ENCODE data around the gene WDR33. TPM values are rescaled to one million over a fixed set of nuclear protein-coding genes. Genes with fewer than 3 reads are reported as not detected.

WDR33 gene
- total and polyA plus RNA-seq, 10 of the 15 experiments (the other 5 are each of a cell fraction or from before 2014, with no cell fraction given), result 29.2 to 73.8 (median 45.6) TPM

DNA sequence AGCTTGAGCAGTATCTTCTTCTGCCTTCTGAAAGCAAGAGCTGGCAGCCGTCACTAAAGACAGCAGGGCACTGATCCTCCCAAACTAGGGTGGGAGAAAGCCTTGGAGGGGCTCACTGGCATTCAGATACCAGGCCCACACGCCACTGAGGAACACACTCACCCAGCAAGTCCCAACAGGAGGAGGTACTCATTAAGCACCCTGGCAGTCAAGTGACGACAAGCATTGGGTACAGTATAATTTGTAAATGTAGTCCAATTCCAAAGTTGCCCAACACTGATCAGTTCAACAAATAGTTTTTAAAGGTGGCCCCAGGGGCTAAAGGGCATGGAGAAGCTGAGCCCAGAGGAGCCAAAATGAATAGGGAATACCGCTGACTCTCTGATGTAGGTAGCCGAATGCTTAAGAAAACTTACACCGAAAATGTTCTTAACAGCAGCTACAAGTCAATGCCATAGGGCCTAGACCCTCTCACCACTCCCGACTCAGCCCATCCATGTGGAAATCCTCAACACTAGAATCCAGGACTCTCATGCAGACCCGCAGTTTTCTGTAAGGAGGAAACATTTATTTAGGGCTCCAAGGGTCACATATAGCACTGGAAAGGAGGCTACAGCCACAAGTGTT, 145.6 kb downstream of the WDR33 start:
- CTCF ChIA-PET, result interaction anchor here (1.7 kb wide), 1 partner anchor 13 kb away, joined by 4 read pairs; no protein-coding TSS in a partner anchor
- no peak for DNase-seq (ENCODE audit: low read depth, low spot score)
- in situ Hi-C loops (cut with MboI), result no loop called here

DNA sequence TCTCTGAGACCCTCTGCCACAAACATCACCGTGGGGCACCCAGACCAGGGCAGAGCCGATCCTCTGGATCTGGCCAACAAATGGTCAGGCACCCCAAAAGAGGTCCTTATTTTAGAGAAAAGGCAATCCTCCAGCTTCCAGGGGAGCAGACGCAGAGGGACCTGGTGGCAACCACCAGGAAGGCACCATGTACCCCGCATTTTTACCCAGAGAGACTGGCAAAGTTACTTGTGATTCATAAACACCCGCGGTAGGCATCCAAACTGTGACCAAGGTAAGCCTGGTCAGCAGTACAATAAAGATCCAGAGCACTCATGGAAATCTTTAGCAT, 146.1 kb downstream of the WDR33 start:
- DNase-seq (ENCODE audit: low read depth, low spot score), result no peak
- no peak for ATAC-seq
- Histone ChIP-seq H3K4me3 (no peak overlapping the region), H4K20me1 (ENCODE audit: control insufficient read depth, insufficient read depth) (no peaks in the 10 kb centered on the region), H2AFZ (ENCODE audit: control insufficient read depth, low read depth, low read length) (no peak overlapping the region), H3K9me3 (replicated peaks; ENCODE audit: control insufficient read depth, insufficient read depth, low read length) (no peaks in the 10 kb centered on the region), H3K27ac (ENCODE audit: control insufficient read depth, insufficient read depth) (no peak overlapping the region), H3K36me3 (ENCODE audit: control insufficient read depth in 2 of 2, insufficient read depth in 2 of 2, low read length in 1 of 2) (no peaks in the 10 kb centered on the region), H3K79me2 (ENCODE audit: control insufficient read depth, insufficient read depth, low read length) (no peaks in the 10 kb centered on the region), H3K9ac (ENCODE audit: control insufficient read depth, insufficient read depth, low read length) (no peak overlapping the region), H3K4me2 (ENCODE audit: control insufficient read depth, insufficient read depth) (no peak overlapping the region), H3K27me3 (replicated peaks in 1 of 2; ENCODE audit: control insufficient read depth in 2 of 2, insufficient read depth in 2 of 2, low read length in 1 of 2) (peaks cover 7 to 8% of the 10 kb centered on the region in 2 experiments), H3K4me1 (ENCODE audit: control insufficient read depth, insufficient read depth, low read length) (no peaks in the 10 kb centered on the region)
- SMC1A ChIA-PET (ENCODE audit: uncharacterized antibody, unreplicated experiment), result no interaction called here
- FAIRE-seq, result no peak
- no TSS peak for BruUV-seq (replicated peaks)
- 71% methylated on average over 6 of the region's 6 CpGs for WGBS (ENCODE audit: insufficient coverage, insufficient replicate concordance, low lambda C conversion rate, missing lambda C conversion rate)
- RAD21 ChIA-PET (ENCODE audit: unreplicated experiment), result no interaction called here
- intact Hi-C loops (cut with micrococcal nuclease; ENCODE audit: unreplicated experiment) (no loop called here), in situ Hi-C loops (cut with MboI) (no loop called here)
- CTCF ChIA-PET, result interaction anchor here (1.7 kb wide), 1 partner anchor 13 kb away, joined by 4 read pairs; no protein-coding TSS in a partner anchor
- POLR2A ChIA-PET, result no interaction called here
- no peak for TF ChIP-seq SMC3 (IDR thresholded peaks at IDR 0.05; ENCODE audit: borderline replicate concordance, low read length)

More for the DNA sequence above, 145.6 kb downstream of the WDR33 start:
- no peak overlapping the region for H3K4me2 ChIP-seq (ENCODE audit: control insufficient read depth, insufficient read depth)
- FAIRE-seq (no peak), ATAC-seq (no peak)
- H3K79me2 ChIP-seq (ENCODE audit: control insufficient read depth, insufficient read depth, low read length), result no peaks in the 10 kb centered on the region
- ChIA-PET POLR2A (no interaction called here), SMC1A (ENCODE audit: uncharacterized antibody, unreplicated experiment) (no interaction called here), RAD21 (ENCODE audit: unreplicated experiment) (no interaction called here)
- H3K9me3 ChIP-seq (replicated peaks; ENCODE audit: control insufficient read depth, insufficient read depth, low read length), result no peaks in the 10 kb centered on the region
- H3K27ac ChIP-seq (ENCODE audit: control insufficient read depth, insufficient read depth), result no peak overlapping the region
- H3K9ac ChIP-seq (ENCODE audit: control insufficient read depth, insufficient read depth, low read length), result no peak overlapping the region
- H3K4me1 ChIP-seq (ENCODE audit: control insufficient read depth, insufficient read depth, low read length), result no peaks in the 10 kb centered on the region
- H2AFZ ChIP-seq (ENCODE audit: control insufficient read depth, low read depth, low read length), result no peak overlapping the region
- 51% methylated on average over 8 of the region's 8 CpGs for WGBS (ENCODE audit: insufficient coverage, insufficient replicate concordance, low lambda C conversion rate, missing lambda C conversion rate)
- no peak overlapping the region for H3K4me3 ChIP-seq
- H3K27me3 ChIP-seq (replicated peaks in 1 of 2; ENCODE audit: control insufficient read depth in 2 of 2, insufficient read depth in 2 of 2, low read length in 1 of 2), result peaks cover 7 to 8% of the 10 kb centered on the region in 2 experiments
- no peaks in the 10 kb centered on the region for H3K36me3 ChIP-seq (ENCODE audit: control insufficient read depth in 2 of 2, insufficient read depth in 2 of 2, low read length in 1 of 2)
- BruUV-seq (replicated peaks), result no TSS peak
- no peaks in the 10 kb centered on the region for H4K20me1 ChIP-seq (ENCODE audit: control insufficient read depth, insufficient read depth)
- intact Hi-C loops (cut with micrococcal nuclease; ENCODE audit: unreplicated experiment), result no loop called here
- TF ChIP-seq CREM (IDR thresholded peaks at IDR 0.05; ENCODE audit: low read depth), result no peak
- TF ChIP-seq POLR2A (IDR thresholded peaks at IDR 0.05; ENCODE audit: low read depth, low read length), result no peak
- TF ChIP-seq GATAD2B (conservative IDR thresholded peaks at IDR 0.05; ENCODE audit: low read depth), result no peak
- no peak for TF ChIP-seq STAT3 (IDR thresholded peaks at IDR 0.05; ENCODE audit: low read depth, low read length)
- no peak for TF ChIP-seq MYB (IDR thresholded peaks at IDR 0.05; ENCODE audit: borderline replicate concordance, low read depth, low read length)
- TF ChIP-seq, protein P1, sequence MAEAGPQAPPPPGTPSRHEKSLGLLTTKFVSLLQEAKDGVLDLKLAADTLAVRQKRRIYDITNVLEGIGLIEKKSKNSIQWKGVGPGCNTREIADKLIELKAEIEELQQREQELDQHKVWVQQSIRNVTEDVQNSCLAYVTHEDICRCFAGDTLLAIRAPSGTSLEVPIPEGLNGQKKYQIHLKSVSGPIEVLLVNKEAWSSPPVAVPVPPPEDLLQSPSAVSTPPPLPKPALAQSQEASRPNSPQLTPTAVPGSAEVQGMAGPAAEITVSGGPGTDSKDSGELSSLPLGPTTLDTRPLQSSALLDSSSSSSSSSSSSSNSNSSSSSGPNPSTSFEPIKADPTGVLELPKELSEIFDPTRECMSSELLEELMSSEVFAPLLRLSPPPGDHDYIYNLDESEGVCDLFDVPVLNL (IDR thresholded peaks at IDR 0.05; ENCODE audit: low read depth, low read length), result no peak
- no peak for TF ChIP-seq SREBF2 (IDR thresholded peaks at IDR 0.05; ENCODE audit: low read length)
